Smooth muscle cell (in vitro differentiated cells): ENCODE results near the gene NRP2. TPM values are rescaled to one million over a fixed set of nuclear protein-coding genes. Genes with fewer than 3 reads are reported as not detected.

Experiments used
- DNase-seq: peaks from one replicate; lab custom pipeline; 2025; ENCODE audit not compliant: unreplicated experiment; lab: John Stamatoyannopoulos, UW
- H2AFZ ChIP-seq: fragments of 200-600 bp; sonication (generic); 2 replicates; pipeline ENCODE4 v1.6.0; 2016; ENCODE audit warnings: antibody characterized with exemption, low read depth, mild to moderate bottlenecking
- H3F3A ChIP-seq: fragments of 200-600 bp; sonication (generic); 2 replicates; pipeline ENCODE4 v1.6.0; 2017; ENCODE audit warnings: antibody characterized with exemption, low read depth
- H3K27ac ChIP-seq: fragments of 200-600 bp; sonication (generic); 2 replicates; pipeline ENCODE4 v1.5.1; 2016; ENCODE audit warnings: low read depth, mild to moderate bottlenecking
- H3K27me3 ChIP-seq: fragments of 200-600 bp; sonication (generic); 2 replicates; pipeline ENCODE4 v1.6.1; 2016; ENCODE audit warnings: low read depth, mild to moderate bottlenecking
- H3K36me3 ChIP-seq: fragments of 200-600 bp; sonication (generic); 2 replicates; pipeline ENCODE4 v1.5.1; 2016; ENCODE audit warnings: low read depth
- H3K4me1 ChIP-seq: fragments of 200-600 bp; sonication (generic); 2 replicates; pipeline ENCODE4 v1.5.1; 2016; ENCODE audit warnings: low read depth
- H3K4me2 ChIP-seq: fragments of 200-600 bp; sonication (generic); 2 replicates; pipeline ENCODE4 v1.6.0; 2016; ENCODE audit warnings: mild to moderate bottlenecking
- H3K4me3 ChIP-seq: fragments of 200-600 bp; sonication (generic); 2 replicates; pipeline ENCODE4 v1.5.1; 2016; ENCODE audit warnings: mild to moderate bottlenecking
- H3K79me2 ChIP-seq: fragments of 200-600 bp; sonication (generic); 2 replicates; pipeline ENCODE4 v1.6.0; 2016; ENCODE audit warnings: low read depth, mild to moderate bottlenecking
- H3K9ac ChIP-seq: fragments of 200-600 bp; sonication (generic); 2 replicates; pipeline ENCODE4 v1.6.0; 2016; ENCODE audit warnings: low read depth
- H3K9me3 ChIP-seq: fragments of 200-600 bp; sonication (generic); replicated peaks from 2 replicates; pipeline ENCODE4 v1.5.1; 2016; ENCODE audit warnings: low read depth
- H4K20me1 ChIP-seq: fragments of 200-600 bp; sonication (generic); 2 replicates; pipeline ENCODE4 v1.6.0; 2016; ENCODE audit warnings: low read depth
- WGBS: methylation state at CpG from one replicate; pipeline ENCODE4 v1.1.7; 2016; ENCODE audit warnings: low lambda C conversion rate; 5-methylcytosine and 5-hydroxymethylcytosine counted together
- polyA plus RNA-seq: library from polyadenylated mRNA; unstranded; fragments of >200 nt; fragmentation: Nextera tagmentation; extraction: Ambion mirVana; gene quantifications from 2 replicates; pipeline ENCODE4 v1.2.1, GENCODE V29; 2016
- total RNA-seq: library from RNA; depleted of rRNA; stranded (reverse); fragments of >200 nt; gene quantifications from 2 replicates; pipeline ENCODE4 v1.2.3, GENCODE V29; 2014
- TF ChIP-seq, protein P1 (sequence below): fragments of 200-600 bp; sonication (generic); IDR thresholded peaks from 2 replicates; pipeline ENCODE4 v1.5.1; 2017; ENCODE audit warnings: borderline replicate concordance, mild to moderate bottlenecking, antibody characterized with exemption; ENCODE audit not compliant: insufficient read depth, poor library complexity, severe bottlenecking

NRP2 gene
- total and polyA plus RNA-seq, 2 experiments from 2014 or later, result 58.4 to 96.1 TPM

- no peak overlapping the region for H3K9ac ChIP-seq
- TF ChIP-seq, protein P1, sequence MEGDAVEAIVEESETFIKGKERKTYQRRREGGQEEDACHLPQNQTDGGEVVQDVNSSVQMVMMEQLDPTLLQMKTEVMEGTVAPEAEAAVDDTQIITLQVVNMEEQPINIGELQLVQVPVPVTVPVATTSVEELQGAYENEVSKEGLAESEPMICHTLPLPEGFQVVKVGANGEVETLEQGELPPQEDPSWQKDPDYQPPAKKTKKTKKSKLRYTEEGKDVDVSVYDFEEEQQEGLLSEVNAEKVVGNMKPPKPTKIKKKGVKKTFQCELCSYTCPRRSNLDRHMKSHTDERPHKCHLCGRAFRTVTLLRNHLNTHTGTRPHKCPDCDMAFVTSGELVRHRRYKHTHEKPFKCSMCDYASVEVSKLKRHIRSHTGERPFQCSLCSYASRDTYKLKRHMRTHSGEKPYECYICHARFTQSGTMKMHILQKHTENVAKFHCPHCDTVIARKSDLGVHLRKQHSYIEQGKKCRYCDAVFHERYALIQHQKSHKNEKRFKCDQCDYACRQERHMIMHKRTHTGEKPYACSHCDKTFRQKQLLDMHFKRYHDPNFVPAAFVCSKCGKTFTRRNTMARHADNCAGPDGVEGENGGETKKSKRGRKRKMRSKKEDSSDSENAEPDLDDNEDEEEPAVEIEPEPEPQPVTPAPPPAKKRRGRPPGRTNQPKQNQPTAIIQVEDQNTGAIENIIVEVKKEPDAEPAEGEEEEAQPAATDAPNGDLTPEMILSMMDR, result no peak
- no peaks in the 10 kb centered on the region for H4K20me1 ChIP-seq
- H3K4me3 ChIP-seq, result no peak overlapping the region
- no peak overlapping the region for H3K4me2 ChIP-seq
- WGBS, result 91% methylated on average over 4 of the region's 4 CpGs
- peaks cover 10% of the 10 kb centered on the region for H3F3A ChIP-seq
- peaks cover 41% of the 10 kb centered on the region for H3K4me1 ChIP-seq
- DNase-seq, result no peak
- no peaks in the 10 kb centered on the region for H3K27me3 ChIP-seq
- peaks cover 3% of the 10 kb centered on the region for H3K79me2 ChIP-seq
- H3K36me3 ChIP-seq, result peaks cover 13% of the 10 kb centered on the region
- no peak overlapping the region for H2AFZ ChIP-seq
- H3K9me3 ChIP-seq, result no peaks in the 10 kb centered on the region
- H3K27ac ChIP-seq, result no peak overlapping the region
Measured at GRCh38 chr2:205726506-205726905, 44.2 kb downstream of the NRP2 start.

DNA sequence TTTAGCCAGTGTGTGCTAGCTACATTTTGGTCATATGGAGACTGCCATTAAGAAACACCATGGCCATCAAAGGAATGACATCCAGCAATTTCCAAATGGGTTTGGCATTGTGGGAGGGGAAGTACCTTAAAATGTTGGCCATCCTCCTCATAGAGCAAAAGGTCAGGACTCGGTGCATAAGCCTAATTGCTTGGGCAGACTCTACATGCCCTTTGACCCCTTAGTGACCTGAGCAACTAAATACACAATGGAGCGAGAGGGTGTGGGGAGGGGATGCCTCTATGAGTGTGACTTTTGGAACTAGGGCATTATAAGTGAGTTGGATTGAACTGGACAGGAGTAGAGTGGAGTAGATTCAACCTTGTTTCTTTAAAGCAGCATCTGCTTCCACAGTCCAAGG is 44.9 kb downstream of the NRP2 start:
- H3F3A ChIP-seq, result peaks cover 14% of the 10 kb centered on the region
- no peak overlapping the region for H3K4me2 ChIP-seq
- no peak overlapping the region for H3K27ac ChIP-seq
- no peaks in the 10 kb centered on the region for H3K27me3 ChIP-seq
- no peak overlapping the region for H3K4me3 ChIP-seq
- H3K79me2 ChIP-seq, result peaks cover 3% of the 10 kb centered on the region
- no peak overlapping the region for H2AFZ ChIP-seq
- peaks cover 37% of the 10 kb centered on the region for H3K4me1 ChIP-seq
- TF ChIP-seq, protein P1, result no peak
- DNase-seq, result no peak
- peaks cover 13% of the 10 kb centered on the region for H3K36me3 ChIP-seq
- no peaks in the 10 kb centered on the region for H4K20me1 ChIP-seq
- WGBS, result 93% methylated on average over 2 of the region's 2 CpGs
- H3K9ac ChIP-seq, result no peak overlapping the region
- H3K9me3 ChIP-seq, result no peaks in the 10 kb centered on the region

GRCh38 chr2:205728366-205728765 is 46.1 kb downstream of the NRP2 start:
- H3K27ac ChIP-seq, result no peak overlapping the region
- H4K20me1 ChIP-seq, result no peaks in the 10 kb centered on the region
- H3F3A ChIP-seq, result peaks cover 26% of the 10 kb centered on the region
- no peak for DNase-seq
- H3K4me1 ChIP-seq, result peaks cover 33% of the 10 kb centered on the region
- peaks cover 13% of the 10 kb centered on the region for H3K36me3 ChIP-seq
- no peaks in the 10 kb centered on the region for H3K9me3 ChIP-seq
- H3K9ac ChIP-seq, result no peak overlapping the region
- no peaks in the 10 kb centered on the region for H3K27me3 ChIP-seq
- H2AFZ ChIP-seq, result no peak overlapping the region
- H3K79me2 ChIP-seq, result no peaks in the 10 kb centered on the region
- TF ChIP-seq, protein P1, result no peak
- H3K4me3 ChIP-seq, result no peak overlapping the region
- H3K4me2 ChIP-seq, result no peak overlapping the region
- WGBS, result 89% methylated on average over 7 of the region's 7 CpGs

GRCh38 chr2:205730191-205730590 is 47.9 kb downstream of the NRP2 start:
- H3K4me2 ChIP-seq, result peak overlapping the region; percentile 42
- no peak for DNase-seq
- no peak overlapping the region for H2AFZ ChIP-seq
- peak overlapping the region; percentile 91 for H3K27ac ChIP-seq
- H3K4me3 ChIP-seq, result no peak overlapping the region
- peaks cover 47% of the 10 kb centered on the region for H3K4me1 ChIP-seq
- H3F3A ChIP-seq, result peaks cover 29% of the 10 kb centered on the region
- no peak overlapping the region for H3K9ac ChIP-seq
- TF ChIP-seq, protein P1, result no peak
- H3K27me3 ChIP-seq, result no peaks in the 10 kb centered on the region
- no peaks in the 10 kb centered on the region for H3K79me2 ChIP-seq
- peaks cover 9% of the 10 kb centered on the region for H3K36me3 ChIP-seq
- H4K20me1 ChIP-seq, result no peaks in the 10 kb centered on the region
- 85% methylated on average over 9 of the region's 9 CpGs for WGBS
- H3K9me3 ChIP-seq, result no peaks in the 10 kb centered on the region
